Psoas muscle (tissue), 8 donors: ENCODE data around the gene KCNMB2. TPM values are rescaled to one million over a fixed set of nuclear protein-coding genes. Genes with fewer than 3 reads are reported as not detected.

Source experiments
- ATAC-seq, 4 donors: fragments of 200-7000 bp; cut with Tn5 transposase; one replicate each; pipeline ENCODE4 v1.9.1; 2020; ENCODE audit warnings: moderate library complexity in 3 of 4, mild to moderate bottlenecking in 2 of 4
- DNase-seq, 2 donors: peaks; one replicate each; pipeline ENCODE4 v3.0.0-alpha.2; 2020
- H3K27ac ChIP-seq: fragments of 200-600 bp; one replicate; pipeline ENCODE4 v1.8.0; 2022
- H3K27me3 ChIP-seq, 3 donors: fragments of 200-600 bp in 1 of 3; one replicate each; pipeline versions ENCODE4 v1.6.1 to v1.8.0; 2013 to 2022; ENCODE audit warnings: low read length in 2 of 3, mild to moderate bottlenecking in 2 of 3, moderate library complexity in 1 of 3; ENCODE audit not compliant: insufficient read depth in 3 of 3
- H3K36me3 ChIP-seq, 2 donors: fragments of 200-600 bp in 1 of 2; one replicate each; pipeline versions ENCODE4 v1.6.1 to v1.8.0; 2013 to 2022; ENCODE audit warnings: low read depth in 1 of 2, mild to moderate bottlenecking in 1 of 2, moderate library complexity in 1 of 2; ENCODE audit not compliant: insufficient read depth in 1 of 2
- H3K4me1 ChIP-seq: fragments of 200-600 bp; one replicate; pipeline ENCODE4 v1.8.0; 2022
- H3K4me3 ChIP-seq: fragments of 200-600 bp; one replicate; pipeline ENCODE4 v1.8.0; 2022; ENCODE audit warnings: mild to moderate bottlenecking
- H3K9me3 ChIP-seq: fragments of 200-600 bp; one replicate; pipeline ENCODE4 v1.8.0; 2022
- WGBS, 3 donors: extraction: QIAGEN DNeasy Blood & Tissue Kit; methylation state at CpG; one replicate each; pipeline versions ENCODE4 v1.1.6 to v1.1.7; 2013; 5-methylcytosine and 5-hydroxymethylcytosine counted together
- intact Hi-C, 2 donors: fragments of 100-400 bp; cut with DNase I; formaldehyde crosslinking; loops; one replicate each; pipeline versions ENCODE4 v1.11.0 to v1.14.2; 2022
- polyA plus RNA-seq, 3 donors: library from polyadenylated mRNA; stranded (reverse); fragments of 200-250 nt; gene quantifications; one replicate each; pipeline ENCODE4 v1.2.3, GENCODE V29; 2013
- total RNA-seq, 4 donors: library from RNA; stranded (reverse); fragmentation: NEBNext Ultra II Directional in 2 of 4; extraction: Animal tissue kit (Norgen Biotek cat#: 25700) in 2 of 4; gene quantifications; one replicate each; pipeline versions ENCODE4 v1.2.1 to v1.2.4, GENCODE V29; 2021 to 2023
- TF ChIP-seq, protein P1 (sequence below): fragments of 200-600 bp; IDR thresholded peaks from one replicate; pipeline ENCODE4 v1.8.0; 2022; ENCODE audit warnings: antibody characterized with exemption
- donor health status: healthy with polysubstance abuse.
- donor health status: DM: no; HTN: no; CAD: no; lungs with moderate emphysema.
- donor health status: Bipolar disorder and iron deficiency.
- donor health status: healthy.
- donor health status: DM: yes; HTN: yes; CAD: no.
- donor health status: DM: no; HTN: no; CAD: no.
- donor health status: DM: no; HTN: no; CAD: no.
- donor health status: DM: yes; HTN: yes; CAD: no.

The KCNMB2 gene
- total and polyA plus RNA-seq, 7 donors: not detected

DNA sequence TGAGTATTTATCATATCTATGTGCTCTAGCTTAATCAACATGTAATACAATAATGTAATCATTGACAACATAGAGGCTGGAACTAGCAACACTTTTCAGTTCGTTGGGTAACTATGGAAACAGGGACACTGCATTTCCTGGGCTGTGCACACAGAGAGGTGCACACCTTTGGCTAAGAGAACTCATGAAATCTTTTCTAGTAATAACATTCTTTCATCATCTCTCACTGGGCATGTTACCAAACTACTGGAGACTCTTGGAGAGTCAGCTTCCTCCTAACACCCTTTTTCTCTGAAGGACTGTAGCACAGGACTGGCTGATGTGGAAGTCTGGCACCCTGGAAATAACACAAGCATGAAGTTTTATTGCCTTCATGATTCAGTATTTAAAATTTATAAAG lies 135.6 kb downstream of the KCNMB2 start:
- no peaks in the 10 kb centered on the region for H3K4me1 ChIP-seq
- TF ChIP-seq, protein P1, sequence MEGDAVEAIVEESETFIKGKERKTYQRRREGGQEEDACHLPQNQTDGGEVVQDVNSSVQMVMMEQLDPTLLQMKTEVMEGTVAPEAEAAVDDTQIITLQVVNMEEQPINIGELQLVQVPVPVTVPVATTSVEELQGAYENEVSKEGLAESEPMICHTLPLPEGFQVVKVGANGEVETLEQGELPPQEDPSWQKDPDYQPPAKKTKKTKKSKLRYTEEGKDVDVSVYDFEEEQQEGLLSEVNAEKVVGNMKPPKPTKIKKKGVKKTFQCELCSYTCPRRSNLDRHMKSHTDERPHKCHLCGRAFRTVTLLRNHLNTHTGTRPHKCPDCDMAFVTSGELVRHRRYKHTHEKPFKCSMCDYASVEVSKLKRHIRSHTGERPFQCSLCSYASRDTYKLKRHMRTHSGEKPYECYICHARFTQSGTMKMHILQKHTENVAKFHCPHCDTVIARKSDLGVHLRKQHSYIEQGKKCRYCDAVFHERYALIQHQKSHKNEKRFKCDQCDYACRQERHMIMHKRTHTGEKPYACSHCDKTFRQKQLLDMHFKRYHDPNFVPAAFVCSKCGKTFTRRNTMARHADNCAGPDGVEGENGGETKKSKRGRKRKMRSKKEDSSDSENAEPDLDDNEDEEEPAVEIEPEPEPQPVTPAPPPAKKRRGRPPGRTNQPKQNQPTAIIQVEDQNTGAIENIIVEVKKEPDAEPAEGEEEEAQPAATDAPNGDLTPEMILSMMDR: no peak
- no peak for DNase-seq
- H3K27me3 ChIP-seq: no peaks in the 10 kb centered on the region
- H3K27ac ChIP-seq: no peak overlapping the region
- ATAC-seq: no peak
- H3K9me3 ChIP-seq: no peaks in the 10 kb centered on the region
- no peaks in the 10 kb centered on the region for H3K36me3 ChIP-seq
- no peak overlapping the region for H3K4me3 ChIP-seq
- 45 to 53% (median 48%) methylated on average over 1 of the region's 1 CpG for WGBS, 3 donors
- intact Hi-C loops: no loop called here

DNA sequence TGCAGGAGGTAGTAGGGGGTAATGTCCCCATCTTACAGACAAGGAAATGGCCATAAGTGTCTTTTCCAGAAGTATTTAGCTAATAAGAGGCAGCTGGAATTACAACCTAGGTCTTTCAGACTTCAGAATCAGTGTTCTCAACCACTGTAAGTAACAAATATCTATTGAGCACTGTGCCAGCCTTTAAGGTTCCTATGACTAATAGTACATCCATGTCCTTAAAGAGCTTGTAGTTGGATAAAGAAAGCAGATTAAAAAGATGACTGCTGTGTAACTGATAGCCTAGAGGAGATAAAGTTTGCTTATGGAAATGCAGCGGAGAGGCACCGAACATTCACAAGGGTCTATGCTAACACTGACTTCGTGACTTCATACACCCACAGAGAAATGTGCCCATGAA lies 136.0 kb downstream of the KCNMB2 start:
- Histone ChIP-seq H3K27ac (no peak overlapping the region), H3K4me1 (no peaks in the 10 kb centered on the region), H3K36me3 (no peaks in the 10 kb centered on the region), H3K27me3 (no peaks in the 10 kb centered on the region), H3K4me3 (no peak overlapping the region), H3K9me3 (no peaks in the 10 kb centered on the region)
- intact Hi-C loops: no loop called here
- TF ChIP-seq, protein P1: no peak
- WGBS, 3 donors: 66 to 98% (median 78%) methylated on average over 3 of the region's 3 CpGs
- no peak for ATAC-seq
- DNase-seq: no peak

DNA sequence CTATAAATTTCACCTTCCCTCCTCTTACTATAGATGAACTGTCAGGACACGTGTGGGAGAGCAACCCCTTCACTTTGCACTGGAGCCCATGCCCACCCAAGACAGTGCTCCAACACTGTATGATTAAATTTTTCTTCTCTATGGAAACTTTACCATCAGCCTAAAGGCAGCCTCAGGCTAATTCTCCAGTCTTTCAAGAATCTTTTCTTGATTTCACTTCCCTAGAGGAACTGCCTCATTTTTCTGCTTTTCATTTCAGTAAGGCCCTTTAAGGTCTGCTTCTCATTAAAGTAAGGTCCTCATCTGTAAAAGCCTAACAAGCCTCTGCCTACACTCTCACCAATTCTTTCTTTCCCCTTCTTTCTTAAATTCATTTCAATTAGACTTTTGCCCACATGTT lies 137.3 kb downstream of the KCNMB2 start:
- no peak for ATAC-seq
- DNase-seq: no peak
- WGBS, 3 donors: 92 to 95% (median 92%) methylated on average over 1 of the region's 1 CpG
- intact Hi-C loops: no loop called here
- Histone ChIP-seq H3K27ac (no peak overlapping the region), H3K9me3 (no peaks in the 10 kb centered on the region), H3K4me1 (no peaks in the 10 kb centered on the region), H3K27me3 (no peaks in the 10 kb centered on the region), H3K36me3 (no peaks in the 10 kb centered on the region), H3K4me3 (no peak overlapping the region)
- TF ChIP-seq, protein P1: no peak

DNA sequence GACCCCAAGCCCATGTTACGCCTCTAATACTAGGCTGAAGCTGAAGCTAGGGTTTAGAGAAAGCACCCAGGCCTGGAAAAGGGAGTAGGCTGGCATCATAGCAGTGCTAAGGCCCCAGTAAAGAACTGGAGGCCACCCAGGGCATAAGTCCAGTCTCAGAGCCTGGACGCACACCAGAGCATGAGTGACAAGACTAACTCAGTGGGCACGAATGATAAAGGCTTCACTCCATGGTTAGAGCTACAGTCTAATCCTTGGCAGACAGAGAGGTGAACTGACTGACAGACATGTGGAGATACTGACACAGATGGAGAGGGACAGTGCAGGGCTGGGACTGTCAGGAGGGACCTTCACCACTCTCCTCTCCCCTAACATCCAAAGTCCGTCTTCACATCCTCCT lies 139.8 kb downstream of the KCNMB2 start:
- Histone ChIP-seq H3K36me3 (no peaks in the 10 kb centered on the region), H3K27me3 (no peaks in the 10 kb centered on the region), H3K4me1 (no peaks in the 10 kb centered on the region), H3K4me3 (no peak overlapping the region), H3K27ac (no peak overlapping the region), H3K9me3 (no peaks in the 10 kb centered on the region)
- ATAC-seq (peak in 1 of 4 donors; percentile 27), DNase-seq (no peak)
- intact Hi-C loops: no loop called here
- TF ChIP-seq, protein P1: no peak
- WGBS, 3 donors: 53 to 73% (median 61%) methylated on average over 4 of the region's 4 CpGs

GRCh38 chr3:178676942-178677790 lies 140.9 kb downstream of the KCNMB2 start:
- no peaks in the 10 kb centered on the region for H3K27me3 ChIP-seq
- intact Hi-C loops: no loop called here
- ATAC-seq (no peak), DNase-seq (no peak)
- no peaks in the 10 kb centered on the region for H3K9me3 ChIP-seq
- WGBS, 3 donors: 78 to 85% (median 80%) methylated on average over 9 of the region's 9 CpGs
- H3K27ac ChIP-seq: no peak overlapping the region
- H3K4me1 ChIP-seq: no peaks in the 10 kb centered on the region
- no peaks in the 10 kb centered on the region for H3K36me3 ChIP-seq
- H3K4me3 ChIP-seq: no peak overlapping the region
- TF ChIP-seq, protein P1: no peak
